IPS-18c (cell line): ENCODE results near the gene CLSTN1.

Experiments used
- H3K4me3 ChIP-seq: 2 replicates; pipeline ENCODE4 v1.7.0; 2013; ENCODE audit warnings: low read depth, mild to moderate bottlenecking, low read length, moderate library complexity; ENCODE audit not compliant: insufficient read depth
- H3K9me3 ChIP-seq: one replicate; pipeline ENCODE4 v1.6.1; 2013; ENCODE audit warnings: mild to moderate bottlenecking, low read length, moderate library complexity; ENCODE audit not compliant: control insufficient read depth, insufficient read depth

The CLSTN1 gene

DNA sequence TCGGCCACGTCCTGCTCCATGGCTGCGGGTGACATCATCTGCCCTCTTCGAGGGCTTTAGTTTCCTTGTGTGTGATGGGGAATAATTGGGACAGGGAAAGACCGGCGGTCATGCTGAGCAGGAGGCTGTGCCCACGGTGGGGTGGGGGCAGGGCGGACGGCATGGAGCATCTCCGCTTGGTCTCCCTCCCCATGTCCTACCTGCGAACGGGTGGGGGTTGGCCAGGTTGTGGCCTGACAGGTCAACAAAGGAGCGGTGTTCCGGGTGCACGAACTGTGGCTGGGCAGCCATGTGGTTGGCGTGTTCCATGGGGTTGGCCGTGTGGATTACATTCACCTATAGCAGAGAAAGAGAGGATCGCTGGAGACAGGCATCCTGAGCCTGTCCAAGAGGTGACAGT lies 92.2 kb downstream of the CLSTN1 start:
- H3K4me3 ChIP-seq = no peak overlapping the region
- H3K9me3 ChIP-seq = no peaks in the 10 kb centered on the region

DNA sequence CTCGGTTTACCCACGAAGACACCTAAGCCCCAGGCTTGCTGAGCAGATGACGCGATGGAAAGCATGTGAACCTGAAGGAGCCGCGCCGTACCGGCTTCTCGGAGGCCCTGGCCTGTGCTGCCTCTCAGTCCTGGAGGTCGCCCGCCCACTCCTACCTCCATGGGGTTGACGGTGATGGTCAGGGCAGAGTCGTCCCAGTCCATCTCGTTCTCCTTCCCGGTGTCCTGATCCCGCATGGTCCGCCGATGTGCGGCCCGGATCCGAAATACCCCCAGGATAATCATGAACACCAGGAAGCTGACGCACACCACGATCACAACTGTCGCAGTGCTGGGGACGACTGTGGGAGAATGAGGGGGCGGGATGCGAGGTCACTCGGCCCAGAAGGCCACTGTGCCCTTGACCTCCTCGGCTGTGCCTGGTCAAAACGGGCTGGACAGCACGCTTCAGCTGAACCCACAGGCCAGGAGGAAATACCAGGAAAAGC lies 92.7 kb downstream of the CLSTN1 start:
- H3K4me3 ChIP-seq = no peak overlapping the region

DNA sequence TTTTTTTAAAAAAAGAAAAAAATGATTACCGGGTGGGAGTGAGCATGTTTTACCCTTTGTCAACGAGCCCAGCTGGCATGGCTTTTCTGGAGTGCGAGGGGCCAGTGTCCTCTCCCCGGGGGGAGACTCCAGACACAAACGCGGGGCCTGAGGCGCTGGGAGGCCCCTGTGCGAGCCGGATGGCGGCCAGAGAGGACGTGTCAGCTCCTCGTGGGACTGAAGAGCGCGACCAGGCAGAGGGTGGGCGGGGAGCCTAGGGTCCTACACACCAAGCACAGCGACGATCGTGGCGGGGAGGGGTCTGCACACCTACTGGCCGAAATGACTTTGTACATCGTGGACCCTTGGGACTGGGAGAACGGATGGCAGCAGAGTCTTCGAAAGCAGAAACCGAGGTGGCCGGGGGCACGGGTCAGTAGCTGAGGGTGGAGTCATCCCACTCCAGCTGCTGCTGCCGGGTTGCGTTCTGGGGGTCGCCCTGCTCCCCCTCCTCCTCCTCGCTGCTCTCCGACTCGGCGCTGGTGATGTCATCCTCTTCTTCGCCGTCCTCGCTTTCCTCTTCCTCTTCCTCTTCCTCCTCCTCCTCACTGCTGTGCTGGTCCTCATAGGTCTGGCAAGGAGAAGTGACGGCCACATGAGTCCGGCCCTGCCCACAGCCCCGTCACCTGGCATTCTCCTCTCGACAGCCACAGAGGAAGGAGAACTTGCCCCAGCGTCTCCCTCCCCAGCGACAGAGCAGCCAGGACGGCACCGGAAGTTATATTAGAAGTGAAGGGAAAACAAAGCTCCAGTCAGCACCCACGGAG lies 93.5 kb downstream of the CLSTN1 start:
- H3K9me3 ChIP-seq = no peaks in the 10 kb centered on the region
- H3K4me3 ChIP-seq = no peak overlapping the region

More for the DNA sequence above, 92.7 kb downstream of the CLSTN1 start:
- no peaks in the 10 kb centered on the region for H3K9me3 ChIP-seq

DNA sequence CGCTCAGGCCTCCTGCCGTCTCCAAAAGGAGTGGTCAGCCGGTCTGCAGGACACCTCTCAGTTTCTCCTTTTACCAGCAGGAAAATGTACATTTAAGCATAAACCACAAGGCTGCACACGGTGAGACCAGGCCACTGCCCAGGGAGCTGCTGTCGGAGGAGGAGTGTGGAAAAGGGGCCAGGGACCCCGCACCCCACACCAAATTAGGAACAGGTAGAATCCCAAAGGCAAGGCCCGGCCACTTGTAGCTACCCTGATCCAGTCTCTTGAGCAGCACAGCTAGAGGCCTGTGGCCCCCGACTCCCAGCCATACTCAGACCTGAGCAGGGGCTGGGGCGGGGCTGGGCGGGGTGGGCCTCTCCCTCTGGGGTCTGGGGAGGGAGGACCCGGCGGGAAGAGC lies 94.2 kb downstream of the CLSTN1 start:
- Histone ChIP-seq H3K4me3 (no peak overlapping the region), H3K9me3 (no peaks in the 10 kb centered on the region)

DNA sequence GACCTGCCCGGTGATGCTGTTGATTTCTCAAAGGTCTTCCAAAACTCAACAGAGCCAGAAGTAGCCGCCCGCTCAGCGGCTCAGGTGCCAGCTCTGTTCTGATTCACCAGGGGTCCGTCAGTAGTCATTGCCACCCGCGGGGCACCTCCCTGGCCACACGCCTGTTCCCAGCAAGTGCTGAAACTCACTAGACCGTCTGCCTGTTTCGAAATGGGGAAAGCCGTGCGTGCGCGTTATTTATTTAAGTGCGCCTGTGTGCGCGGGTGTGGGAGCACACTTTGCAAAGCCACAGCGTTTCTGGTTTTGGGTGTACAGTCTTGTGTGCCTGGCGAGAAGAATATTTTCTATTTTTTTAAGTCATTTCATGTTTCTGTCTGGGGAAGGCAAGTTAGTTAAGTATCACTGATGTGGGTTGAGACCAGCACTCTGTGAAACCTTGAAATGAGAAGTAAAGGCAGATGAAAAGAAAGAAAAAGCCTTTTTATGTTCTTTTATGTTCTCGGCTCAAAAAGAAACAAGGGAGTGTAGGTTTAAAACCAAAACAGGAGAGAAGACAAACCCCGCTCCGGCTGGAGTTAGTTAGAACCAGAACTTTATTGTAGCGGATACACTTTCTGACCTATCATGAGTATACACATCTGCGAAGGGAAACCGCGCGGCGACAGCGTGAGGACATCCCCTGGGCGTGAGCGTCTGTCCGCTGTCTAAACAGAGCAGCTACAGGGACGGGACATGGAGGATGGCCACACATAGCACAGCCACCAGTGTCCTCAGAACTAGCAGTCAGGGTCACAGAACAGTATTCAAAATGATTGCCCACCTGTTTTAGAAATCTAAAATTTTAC lies 95.1 kb downstream of the CLSTN1 start:
- no peaks in the 10 kb centered on the region for H3K9me3 ChIP-seq
- H3K4me3 ChIP-seq = no peak overlapping the region

DNA sequence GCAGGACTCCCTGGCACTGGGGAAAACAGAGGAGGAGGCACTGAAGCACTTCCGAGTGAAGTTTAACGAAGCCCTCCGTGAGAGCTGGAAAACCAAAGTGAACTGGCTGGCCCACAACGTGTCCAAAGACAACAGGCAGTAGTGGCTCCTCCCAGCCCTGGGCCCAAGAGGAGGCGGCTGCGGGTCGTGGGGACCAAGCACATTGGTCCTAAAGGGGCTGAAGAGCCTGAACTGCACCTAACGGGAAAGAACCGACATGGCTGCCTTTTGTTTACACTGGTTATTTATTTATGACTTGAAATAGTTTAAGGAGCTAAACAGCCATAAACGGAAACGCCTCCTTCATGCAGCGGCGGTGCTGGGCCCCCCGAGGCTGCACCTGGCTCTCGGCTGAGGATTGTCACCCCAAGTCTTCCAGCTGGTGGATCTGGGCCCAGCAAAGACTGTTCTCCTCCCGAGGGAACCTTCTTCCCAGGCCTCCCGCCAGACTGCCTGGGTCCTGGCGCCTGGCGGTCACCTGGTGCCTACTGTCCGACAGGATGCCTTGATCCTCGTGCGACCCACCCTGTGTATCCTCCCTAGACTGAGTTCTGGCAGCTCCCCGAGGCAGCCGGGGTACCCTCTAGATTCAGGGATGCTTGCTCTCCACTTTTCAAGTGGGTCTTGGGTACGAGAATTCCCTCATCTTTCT lies 96.7 kb downstream of the CLSTN1 start:
- no peak overlapping the region for H3K4me3 ChIP-seq
- no peaks in the 10 kb centered on the region for H3K9me3 ChIP-seq

DNA sequence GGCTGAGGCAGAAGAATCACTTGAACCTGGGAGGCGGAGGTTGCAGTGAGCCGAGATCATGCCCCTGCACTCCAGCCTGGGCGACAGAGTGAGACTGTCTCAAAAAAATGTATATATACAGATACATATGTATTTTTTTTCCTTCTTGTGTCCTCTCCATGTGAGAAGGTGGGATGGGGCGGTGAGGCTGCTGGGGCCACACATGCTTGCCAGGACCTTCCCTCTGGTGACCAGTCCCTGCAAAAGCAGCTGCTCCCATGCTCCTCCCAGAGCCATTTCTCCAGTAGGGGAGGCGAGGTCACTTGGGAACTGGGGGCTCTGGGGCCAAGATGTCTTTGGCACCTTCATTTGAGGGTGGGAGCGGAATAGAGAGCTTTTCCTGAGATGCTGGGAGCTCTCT lies 97.4 kb downstream of the CLSTN1 start:
- H3K4me3 ChIP-seq = no peak overlapping the region
- H3K9me3 ChIP-seq = no peaks in the 10 kb centered on the region

DNA sequence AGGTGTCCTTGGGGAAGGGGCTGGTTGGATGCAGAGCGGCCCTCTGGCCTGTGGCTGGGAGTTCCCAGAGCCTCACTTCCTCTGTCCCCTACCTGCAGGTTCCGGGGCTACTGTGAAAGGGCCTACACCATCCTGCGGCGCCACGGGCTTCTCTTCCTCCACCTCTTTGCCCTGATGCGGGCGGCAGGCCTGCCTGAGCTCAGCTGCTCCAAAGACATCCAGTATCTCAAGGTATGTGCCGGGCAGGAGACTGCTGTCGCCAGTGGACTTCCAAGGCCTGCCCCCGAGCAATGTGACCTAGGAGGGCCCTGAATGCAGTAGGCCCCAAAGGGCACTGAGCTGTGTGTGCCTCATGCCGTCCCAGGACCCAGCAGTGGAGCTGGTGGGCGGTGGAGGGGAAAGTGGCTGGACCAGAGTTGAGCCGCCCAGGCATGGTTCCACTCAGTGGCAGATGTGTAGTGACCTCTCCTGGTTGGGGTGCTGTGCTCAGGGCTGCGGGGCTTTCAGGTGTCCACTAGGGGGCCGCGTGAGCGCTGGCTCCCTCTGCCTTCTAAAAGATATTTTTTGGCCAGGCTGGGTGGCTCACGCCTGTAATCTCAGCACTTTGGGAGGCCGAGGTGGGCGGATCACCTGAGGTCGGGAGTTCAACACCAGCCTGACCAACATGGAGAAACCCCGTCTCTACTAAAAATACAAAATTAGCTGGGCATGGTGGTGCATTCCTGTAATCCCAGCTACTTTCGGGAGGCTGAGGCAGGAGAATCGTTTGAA lies 98.9 kb downstream of the CLSTN1 start:
- Histone ChIP-seq H3K9me3 (no peaks in the 10 kb centered on the region), H3K4me3 (no peak overlapping the region)

DNA sequence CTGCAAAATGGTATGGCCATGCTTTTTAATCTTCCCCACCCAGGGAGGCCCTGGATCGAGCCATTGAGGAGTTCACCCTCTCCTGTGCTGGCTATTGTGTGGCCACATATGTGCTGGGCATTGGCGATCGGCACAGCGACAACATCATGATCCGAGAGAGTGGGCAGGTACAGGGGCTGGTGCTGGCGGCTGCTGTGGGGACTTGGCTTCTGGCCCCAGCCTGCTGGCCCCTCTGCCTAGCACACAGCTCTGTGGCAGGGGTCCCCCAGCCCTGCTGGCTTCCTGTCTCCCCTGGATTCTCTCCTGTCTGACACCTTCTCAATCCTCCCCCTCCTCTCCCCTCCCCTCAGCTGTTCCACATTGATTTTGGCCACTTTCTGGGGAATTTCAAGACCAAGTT lies 99.8 kb downstream of the CLSTN1 start:
- no peaks in the 10 kb centered on the region for H3K9me3 ChIP-seq
- no peak overlapping the region for H3K4me3 ChIP-seq

DNA sequence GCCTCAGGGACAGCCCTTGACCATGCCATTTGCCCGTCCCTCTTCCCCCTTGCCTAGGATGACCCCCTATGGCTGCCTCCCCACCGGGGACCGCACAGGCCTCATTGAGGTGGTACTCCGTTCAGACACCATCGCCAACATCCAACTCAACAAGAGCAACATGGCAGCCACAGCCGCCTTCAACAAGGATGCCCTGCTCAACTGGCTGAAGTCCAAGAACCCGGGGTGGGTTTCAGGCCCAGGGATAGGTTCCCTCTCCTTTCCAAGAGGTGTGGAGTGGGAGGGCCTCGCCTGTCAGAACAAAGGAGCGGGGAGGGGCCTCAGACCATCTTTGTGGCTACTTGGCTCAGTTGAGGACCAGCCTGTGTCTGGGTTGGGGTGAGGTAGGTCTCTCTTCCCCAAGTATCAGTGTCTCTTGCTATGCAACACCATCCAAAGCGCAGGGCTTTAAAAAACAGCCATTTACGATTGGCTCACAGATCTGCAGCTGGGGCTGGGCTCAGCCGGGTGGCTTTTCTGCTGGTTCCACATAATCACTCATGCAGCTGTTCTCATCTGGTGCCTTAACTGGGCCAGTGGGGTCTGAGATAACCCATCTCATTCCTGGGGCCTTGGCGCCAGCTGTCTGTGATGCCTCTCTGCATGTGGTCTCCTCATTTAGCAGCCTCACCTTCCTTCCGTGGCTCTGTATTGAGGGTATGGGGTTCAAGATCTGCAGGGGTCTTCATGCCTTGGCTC lies 100.5 kb downstream of the CLSTN1 start:
- no peak overlapping the region for H3K4me3 ChIP-seq
- H3K9me3 ChIP-seq = no peaks in the 10 kb centered on the region

DNA sequence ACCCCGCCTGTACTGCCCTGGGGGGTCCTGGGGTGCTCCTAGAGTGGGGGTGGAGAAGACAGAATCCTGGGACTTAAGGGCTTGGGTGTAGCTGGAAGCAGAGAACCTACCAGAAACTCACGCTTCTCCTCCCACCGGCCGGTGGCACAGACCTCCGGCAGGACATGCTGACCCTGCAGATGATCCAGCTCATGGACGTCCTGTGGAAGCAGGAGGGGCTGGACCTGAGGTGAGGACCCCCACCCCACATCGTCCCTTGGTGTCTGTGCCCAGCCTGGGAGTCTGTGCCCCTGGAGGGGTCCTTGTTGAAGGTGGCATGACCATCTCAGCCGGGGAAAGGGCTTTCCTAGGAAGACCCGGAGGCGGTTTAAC lies 101.4 kb downstream of the CLSTN1 start:
- no peak overlapping the region for H3K4me3 ChIP-seq
- no peaks in the 10 kb centered on the region for H3K9me3 ChIP-seq

DNA sequence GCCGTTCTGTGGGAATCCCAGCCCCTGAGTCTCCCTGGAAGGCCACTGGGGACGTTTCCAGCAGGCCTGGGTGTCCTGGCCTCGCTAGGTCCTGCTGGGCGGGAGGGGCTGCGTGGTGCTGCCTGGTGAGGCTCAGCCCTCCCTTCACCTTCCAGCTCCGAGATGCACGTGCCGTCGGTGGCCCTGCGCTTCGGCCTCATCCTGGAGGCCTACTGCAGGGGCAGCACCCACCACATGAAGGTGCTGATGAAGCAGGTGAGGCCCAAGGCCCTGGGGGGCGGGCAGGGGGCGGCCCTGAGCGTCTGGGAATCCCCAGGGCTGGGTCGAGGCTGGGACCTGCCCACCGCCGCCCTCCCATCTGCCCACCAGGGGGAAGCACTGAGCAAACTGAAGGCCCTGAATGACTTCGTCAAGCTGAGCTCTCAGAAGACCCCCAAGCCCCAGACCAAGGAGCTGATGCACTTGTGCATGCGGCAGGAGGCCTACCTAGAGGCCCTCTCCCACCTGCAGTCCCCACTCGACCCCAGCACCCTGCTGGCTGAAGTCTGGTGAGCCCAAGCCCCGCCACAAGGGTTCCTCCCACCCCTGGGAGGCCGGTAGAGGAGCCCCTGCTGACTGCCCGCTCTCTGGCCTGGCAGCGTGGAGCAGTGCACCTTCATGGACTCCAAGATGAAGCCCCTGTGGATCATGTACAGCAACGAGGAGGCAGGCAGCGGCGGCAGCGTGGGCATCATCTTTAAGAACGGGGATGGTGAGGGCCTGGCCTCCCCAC lies 102.0 kb downstream of the CLSTN1 start:
- Histone ChIP-seq H3K9me3 (no peaks in the 10 kb centered on the region), H3K4me3 (no peak overlapping the region)

DNA sequence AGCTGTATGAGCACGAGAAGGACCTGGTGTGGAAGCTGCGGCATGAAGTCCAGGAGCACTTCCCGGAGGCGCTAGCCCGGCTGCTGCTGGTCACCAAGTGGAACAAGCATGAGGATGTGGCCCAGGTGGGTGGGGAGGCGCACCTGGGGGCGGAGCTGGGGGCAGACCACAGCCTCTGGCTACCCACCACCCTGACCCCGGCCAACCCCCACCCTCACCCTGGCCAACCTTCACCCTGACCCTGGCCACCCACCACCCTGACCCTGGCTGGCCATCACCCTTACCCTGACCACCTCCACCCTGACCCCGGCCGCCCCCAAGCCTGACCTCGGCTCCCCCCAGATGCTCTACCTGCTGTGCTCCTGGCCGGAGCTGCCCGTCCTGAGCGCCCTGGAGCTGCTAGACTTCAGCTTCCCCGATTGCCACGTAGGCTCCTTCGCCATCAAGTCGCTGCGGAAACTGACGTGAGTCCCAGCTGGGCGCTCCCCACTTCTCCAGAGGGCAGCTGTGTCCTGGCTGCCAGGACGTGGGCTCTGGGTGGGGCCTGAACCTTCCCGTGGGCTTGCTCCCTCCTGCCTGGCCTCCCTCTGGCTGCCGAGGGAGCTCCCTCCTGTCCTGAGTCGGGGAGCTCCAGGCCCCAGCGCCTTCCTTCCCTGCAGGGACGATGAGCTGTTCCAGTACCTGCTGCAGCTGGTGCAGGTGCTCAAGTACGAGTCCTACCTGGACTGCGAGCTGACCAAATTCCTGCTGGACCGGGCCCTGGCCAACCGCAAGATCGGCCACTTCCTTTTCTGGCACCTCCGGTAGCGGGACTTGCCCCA lies 102.8 kb downstream of the CLSTN1 start:
- H3K4me3 ChIP-seq = no peak overlapping the region
- no peaks in the 10 kb centered on the region for H3K9me3 ChIP-seq

DNA sequence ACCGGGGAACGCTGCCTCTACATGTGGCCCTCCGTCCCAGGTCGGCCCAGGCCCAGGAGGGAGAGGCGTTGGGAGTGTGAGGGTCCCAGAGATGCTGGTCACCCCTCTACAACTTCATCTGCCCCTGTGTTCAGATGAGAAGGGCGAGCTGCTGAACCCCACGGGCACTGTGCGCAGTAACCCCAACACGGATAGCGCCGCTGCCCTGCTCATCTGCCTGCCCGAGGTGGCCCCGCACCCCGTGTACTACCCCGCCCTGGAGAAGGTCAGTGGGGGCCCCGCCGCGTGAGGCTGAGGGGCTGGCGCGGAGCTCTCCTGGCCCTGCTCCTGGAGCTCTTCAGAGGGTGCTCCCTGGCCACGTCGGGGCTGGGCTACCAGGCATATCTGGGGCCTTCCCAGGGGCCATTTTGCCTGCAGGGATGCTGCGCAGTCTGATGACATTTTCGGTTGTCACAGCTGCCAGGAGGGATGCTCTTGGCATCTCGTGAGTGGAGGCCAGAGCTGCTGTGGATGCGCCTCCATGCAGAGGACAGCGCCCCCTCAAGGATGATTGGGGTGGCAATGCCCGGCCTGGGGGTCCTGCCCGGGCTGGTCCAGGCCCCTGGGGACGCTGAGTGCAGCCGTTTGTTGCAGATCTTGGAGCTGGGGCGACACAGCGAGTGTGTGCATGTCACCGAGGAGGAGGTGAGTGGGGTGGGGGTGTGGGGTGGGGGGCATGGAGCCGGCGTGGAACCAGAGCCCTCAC lies 103.6 kb downstream of the CLSTN1 start:
- no peaks in the 10 kb centered on the region for H3K9me3 ChIP-seq
- H3K4me3 ChIP-seq = no peak overlapping the region
